ENCODE data around the gene MOSMO. TPM values are rescaled to one million over a fixed set of nuclear protein-coding genes. Genes with fewer than 3 reads are reported as not detected.
"Not testable (repeated sequence)": the region's sequence is repeated elsewhere in the genome, so short reads cannot be mapped to it uniquely, and the experiment has no call there.

The MOSMO gene
- total RNA-seq, 1 experiment from 2014 or later, result 24.2 TPM

DNA sequence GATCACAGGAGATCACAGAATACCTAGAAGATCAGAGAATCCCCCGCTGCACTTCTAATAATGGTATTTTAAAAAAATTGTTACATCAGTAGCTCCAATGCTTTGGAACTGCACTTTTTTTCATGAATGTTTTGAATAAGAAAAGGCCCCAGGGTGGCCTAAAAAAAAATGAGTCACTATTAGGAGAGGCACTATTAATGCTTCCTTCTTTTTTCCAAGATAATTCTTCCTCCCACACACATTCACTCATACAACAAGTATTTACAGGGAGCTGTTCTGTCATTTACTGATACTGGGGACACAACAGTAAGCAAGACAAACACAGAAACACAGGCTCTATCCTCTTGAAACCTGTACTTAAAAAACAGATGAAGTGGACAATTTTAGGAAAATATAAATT is 6.3 kb upstream of the MOSMO start:
- intact Hi-C loops (cut with micrococcal nuclease; ENCODE audit: unreplicated experiment), result loop anchor here (1.0 kb wide), 4 partner anchors 76 to 296 kb away; partner anchors contain the start of gene POLR3E
- Histone ChIP-seq H4K20me1 (ENCODE audit: insufficient read depth) (no peaks in the 10 kb centered on the region), H3K4me1 (replicated peaks; ENCODE audit: insufficient read depth) (peaks cover 20% of the 10 kb centered on the region), H2AFZ (peak overlapping the region; percentile 79; the same call in 1 of the 2 replicates), H3K27me3 (ENCODE audit: insufficient read depth, low read depth) (no peaks in the 10 kb centered on the region), H3K27ac (peak overlapping the region; percentile 54), H3K4me3 (peak overlapping the region; percentile 48; the same call in 1 of the 2 replicates), H3K79me2 (ENCODE audit: low read depth) (no peaks in the 10 kb centered on the region), H3K9me3 (ENCODE audit: insufficient read depth, low read depth) (no peaks in the 10 kb centered on the region), H3K36me3 (ENCODE audit: low read depth) (no peaks in the 10 kb centered on the region), H3K9me2 (ENCODE audit: insufficient read depth) (no peaks in the 10 kb centered on the region), H3K4me2 (peak overlapping the region; percentile 97), H3F3A (ENCODE audit: insufficient read depth, low read depth) (peaks cover 9% of the 10 kb centered on the region; the same call in 1 of the 2 replicates)
- DNase-seq, result peak in 1 of 2 experiments; percentile 81
- ChIA-PET CTCF (interaction anchor here (0.6 to 2.1 kb wide), 7 partner anchors 11 to 187 kb away, joined by 4 to 32 read pairs (median 7); no protein-coding TSS in a partner anchor), POLR2A (ENCODE audit: unreplicated experiment) (interaction anchor here (0.6 kb wide), 2 partner anchors 71 to 701 kb away, joined by 3 to 4 read pairs; no protein-coding TSS in a partner anchor)
- BruUV-seq (replicated peaks), result no TSS peak
- TF ChIP-seq EZH2 (IDR thresholded peaks at IDR 0.05; ENCODE audit: low read depth), result no peak
- TF ChIP-seq, protein P1, sequence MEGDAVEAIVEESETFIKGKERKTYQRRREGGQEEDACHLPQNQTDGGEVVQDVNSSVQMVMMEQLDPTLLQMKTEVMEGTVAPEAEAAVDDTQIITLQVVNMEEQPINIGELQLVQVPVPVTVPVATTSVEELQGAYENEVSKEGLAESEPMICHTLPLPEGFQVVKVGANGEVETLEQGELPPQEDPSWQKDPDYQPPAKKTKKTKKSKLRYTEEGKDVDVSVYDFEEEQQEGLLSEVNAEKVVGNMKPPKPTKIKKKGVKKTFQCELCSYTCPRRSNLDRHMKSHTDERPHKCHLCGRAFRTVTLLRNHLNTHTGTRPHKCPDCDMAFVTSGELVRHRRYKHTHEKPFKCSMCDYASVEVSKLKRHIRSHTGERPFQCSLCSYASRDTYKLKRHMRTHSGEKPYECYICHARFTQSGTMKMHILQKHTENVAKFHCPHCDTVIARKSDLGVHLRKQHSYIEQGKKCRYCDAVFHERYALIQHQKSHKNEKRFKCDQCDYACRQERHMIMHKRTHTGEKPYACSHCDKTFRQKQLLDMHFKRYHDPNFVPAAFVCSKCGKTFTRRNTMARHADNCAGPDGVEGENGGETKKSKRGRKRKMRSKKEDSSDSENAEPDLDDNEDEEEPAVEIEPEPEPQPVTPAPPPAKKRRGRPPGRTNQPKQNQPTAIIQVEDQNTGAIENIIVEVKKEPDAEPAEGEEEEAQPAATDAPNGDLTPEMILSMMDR (conservative IDR thresholded peaks at IDR 0.05), result no peak

DNA sequence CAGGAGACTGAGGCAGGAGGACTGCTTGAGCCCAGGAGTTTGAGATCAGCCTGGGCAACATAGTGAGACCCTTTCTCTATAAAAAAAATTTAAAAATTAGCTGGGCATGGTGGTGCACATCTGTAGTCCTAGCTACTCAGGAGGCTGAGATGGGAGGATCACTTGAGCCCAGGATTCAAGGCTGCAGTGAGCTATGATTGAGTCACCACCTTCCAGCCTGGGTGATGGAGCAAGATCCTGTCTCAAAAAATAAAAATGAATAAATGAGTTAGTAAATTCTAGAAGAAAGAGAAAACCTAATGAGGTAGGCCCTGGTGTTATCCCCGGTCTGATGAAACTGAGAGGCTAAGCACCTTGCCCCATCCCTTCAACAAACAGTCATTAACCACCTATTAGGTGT is 5.9 kb upstream of the MOSMO start:
- H3K27me3 ChIP-seq (ENCODE audit: insufficient read depth, low read depth); H3K9me2 ChIP-seq (ENCODE audit: insufficient read depth); H3K36me3 ChIP-seq (ENCODE audit: low read depth); H3K9me3 ChIP-seq (ENCODE audit: insufficient read depth, low read depth); H2AFZ ChIP-seq; BruUV-seq (replicated peaks); H4K20me1 ChIP-seq (ENCODE audit: insufficient read depth); H3K79me2 ChIP-seq (ENCODE audit: low read depth); H3K4me3 ChIP-seq; DNase-seq; intact Hi-C loops (cut with micrococcal nuclease; ENCODE audit: unreplicated experiment): not testable (repeated sequence)
- ChIA-PET CTCF (interaction anchor here (0.6 to 2.1 kb wide), 8 partner anchors 8 to 187 kb away, joined by 3 to 32 read pairs (median 6); no protein-coding TSS in a partner anchor), POLR2A (ENCODE audit: unreplicated experiment) (interaction anchor here (0.6 kb wide), 1 partner anchor 702 kb away, joined by 4 read pairs; no protein-coding TSS in a partner anchor)
- Histone ChIP-seq H3K4me1 (replicated peaks; ENCODE audit: insufficient read depth) (peaks cover 25% of the 10 kb centered on the region), H3F3A (ENCODE audit: insufficient read depth, low read depth) (peaks cover 10% of the 10 kb centered on the region; the same call in 1 of the 2 replicates), H3K27ac (peak overlapping the region; percentile 54; the same call in 1 of the 2 replicates), H3K4me2 (0 out of 2 replicates have a peak overlapping the region, but pooled peaks have one; percentile 97)

DNA sequence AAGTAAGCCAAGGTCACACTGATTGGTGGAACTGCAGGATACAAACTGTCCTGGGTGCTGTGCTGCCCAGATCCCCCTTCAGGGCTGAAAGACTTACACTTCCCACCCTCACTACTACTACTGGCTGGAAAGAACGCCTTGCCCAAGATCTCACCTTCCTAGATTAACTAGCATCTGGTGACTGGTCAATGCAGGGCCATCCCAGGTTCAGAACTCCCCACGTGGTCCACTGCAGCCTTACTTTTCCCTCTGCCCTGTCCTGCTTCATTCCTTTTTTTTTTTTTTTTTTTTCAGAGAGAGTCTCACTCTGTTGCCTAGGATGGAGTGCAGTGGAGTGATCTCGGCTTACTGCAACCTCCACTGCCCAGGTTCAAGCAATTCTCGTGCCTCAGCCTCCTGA is 4.7 kb upstream of the MOSMO start:
- no peak for DNase-seq
- H3K27me3 ChIP-seq (ENCODE audit: insufficient read depth, low read depth), result no peaks in the 10 kb centered on the region
- BruUV-seq (replicated peaks), result no TSS peak
- H3F3A ChIP-seq (ENCODE audit: insufficient read depth, low read depth), result peaks cover 17% of the 10 kb centered on the region; the same call in 1 of the 2 replicates
- TF ChIP-seq, protein P1 (conservative IDR thresholded peaks at IDR 0.05), result no peak
- TF ChIP-seq EZH2 (IDR thresholded peaks at IDR 0.05; ENCODE audit: low read depth), result no peak
- H3K79me2 ChIP-seq (ENCODE audit: low read depth), result peaks cover 10% of the 10 kb centered on the region
- intact Hi-C loops (cut with micrococcal nuclease; ENCODE audit: unreplicated experiment), result no loop called here
- no peaks in the 10 kb centered on the region for H3K36me3 ChIP-seq (ENCODE audit: low read depth)
- no peaks in the 10 kb centered on the region for H3K9me2 ChIP-seq (ENCODE audit: insufficient read depth)
- H3K4me2 ChIP-seq, result no peak overlapping the region
- no peaks in the 10 kb centered on the region for H3K9me3 ChIP-seq (ENCODE audit: insufficient read depth, low read depth)
- ChIA-PET POLR2A (ENCODE audit: unreplicated experiment) (no interaction called here), CTCF (interaction anchor here (2.1 kb wide), 1 partner anchor 75 kb away, joined by 32 read pairs; no protein-coding TSS in a partner anchor)
- H4K20me1 ChIP-seq (ENCODE audit: insufficient read depth), result no peaks in the 10 kb centered on the region
- no peak overlapping the region for H3K4me3 ChIP-seq
- H3K4me1 ChIP-seq (replicated peaks; ENCODE audit: insufficient read depth), result peaks cover 28% of the 10 kb centered on the region
- no peak overlapping the region for H3K27ac ChIP-seq
- no peak overlapping the region for H2AFZ ChIP-seq

All from PC-9 (cell line).